Measurements from ENCODE around the gene SPOCK1.

The SPOCK1 gene

DNA sequence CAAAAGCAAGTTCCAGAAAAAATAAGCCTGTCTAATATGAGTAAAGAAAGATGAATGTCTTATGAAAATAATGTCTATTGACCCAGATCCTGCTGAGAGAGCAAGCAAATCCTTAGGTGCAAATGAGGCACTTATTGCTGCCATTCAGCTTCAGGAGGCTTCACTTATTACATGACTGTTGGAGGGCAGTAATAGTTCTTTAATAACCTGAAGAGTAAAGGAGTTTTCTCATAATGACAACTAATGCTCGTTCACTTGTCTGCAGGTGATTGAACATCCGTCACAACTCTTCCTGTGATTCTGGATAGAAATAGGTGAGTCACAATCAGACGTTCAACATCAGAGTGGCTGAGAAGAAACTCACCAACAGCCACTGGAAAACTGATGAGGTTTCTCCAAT, 58.3 kb downstream of the SPOCK1 start:
- no peak for FAIRE-seq

DNA sequence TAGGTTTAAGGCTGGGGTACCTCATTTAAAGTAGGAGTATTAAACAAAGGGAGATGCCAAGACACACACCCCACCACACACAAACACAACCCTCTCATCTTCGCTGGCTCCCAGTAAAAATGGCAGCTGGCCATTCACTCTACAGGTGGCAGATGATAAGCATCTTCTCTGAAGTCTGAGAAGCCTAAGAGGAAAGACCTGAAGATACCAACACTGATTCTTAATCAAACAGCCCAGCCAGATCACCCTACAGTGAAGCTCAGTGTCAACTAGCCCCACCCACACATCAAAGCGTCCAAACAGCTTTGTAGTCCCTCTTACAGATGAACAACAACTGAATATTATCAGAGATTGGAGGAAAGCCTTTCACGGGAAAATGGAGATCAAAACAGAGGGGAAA, 59.5 kb downstream of the SPOCK1 start:
- no peak for FAIRE-seq

DNA sequence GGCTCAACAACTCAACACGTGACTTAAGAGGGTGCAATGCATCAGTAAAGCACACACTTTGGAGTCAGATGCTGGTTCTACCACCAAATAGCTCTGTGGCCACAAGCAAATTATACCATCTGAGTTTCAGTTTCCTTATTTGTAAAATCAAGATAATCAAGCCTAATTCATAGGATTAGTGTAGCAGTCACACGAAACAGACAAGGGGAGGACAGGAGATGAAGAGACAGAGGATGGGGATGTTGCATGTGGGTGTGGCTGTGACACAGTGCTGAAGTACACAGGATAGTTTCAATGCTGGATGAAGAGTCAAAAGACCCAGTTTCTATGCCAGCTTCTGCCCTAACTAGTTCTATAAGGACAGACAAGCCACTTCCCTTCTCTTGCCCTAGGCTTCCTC, 60.2 kb downstream of the SPOCK1 start:
- FAIRE-seq, result no peak

DNA sequence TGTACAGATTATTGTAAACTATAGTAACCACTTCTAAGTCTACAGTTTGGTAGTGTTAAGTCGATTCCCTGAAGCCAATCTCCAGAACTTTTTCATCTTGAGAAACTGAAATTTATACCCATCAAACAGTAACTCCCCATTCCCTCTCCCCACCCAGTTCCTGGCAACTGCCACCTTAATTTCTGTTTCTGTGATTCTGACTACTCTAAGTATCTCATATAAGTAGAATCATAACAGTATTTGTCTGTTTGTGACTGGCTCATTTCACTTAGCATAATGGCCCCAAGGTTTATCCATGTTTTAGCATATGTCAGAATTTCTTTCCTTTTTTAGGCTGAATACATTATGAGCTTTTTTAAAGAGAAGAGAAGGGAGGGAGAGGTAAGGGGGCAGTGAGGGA, 61.4 kb downstream of the SPOCK1 start:
- FAIRE-seq, result no peak

DNA sequence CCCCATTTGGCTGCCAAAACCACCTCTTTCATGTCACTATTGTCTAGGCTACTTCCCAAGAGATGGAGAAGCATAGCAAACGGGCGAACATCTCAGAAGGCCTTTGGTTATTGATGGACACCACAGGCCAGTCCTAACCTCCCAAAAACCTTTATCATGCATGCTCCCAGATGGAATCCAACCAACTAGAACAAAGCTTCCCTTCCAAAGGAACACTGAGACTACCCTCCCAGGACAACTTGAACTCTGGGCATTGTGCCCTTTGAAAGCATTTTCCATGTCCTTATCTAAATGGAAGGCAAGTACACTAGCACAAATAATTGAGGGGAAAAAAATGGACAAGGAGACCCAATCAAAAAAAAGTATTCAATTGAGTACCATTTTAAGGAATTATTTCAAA, 65.6 kb downstream of the SPOCK1 start:
- FAIRE-seq, result no peak

DNA sequence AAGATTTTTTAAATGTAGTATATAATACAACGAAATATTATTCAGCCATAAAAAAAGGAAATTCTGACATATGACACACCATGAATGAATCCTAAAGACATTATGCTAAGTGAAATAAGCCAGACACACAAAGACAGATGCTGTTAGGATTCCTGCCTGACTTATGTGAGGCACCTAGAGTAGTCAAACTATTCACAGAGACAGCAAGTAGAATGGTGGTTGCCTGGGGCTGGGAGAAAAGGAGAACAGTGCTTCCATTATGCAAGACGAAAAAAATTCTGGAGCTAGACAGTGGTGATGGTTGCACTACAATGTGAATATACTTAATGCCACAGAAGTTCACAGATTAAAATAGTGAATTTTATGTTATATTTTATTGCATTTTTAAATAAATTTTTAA, 66.8 kb downstream of the SPOCK1 start:
- FAIRE-seq, result no peak

DNA sequence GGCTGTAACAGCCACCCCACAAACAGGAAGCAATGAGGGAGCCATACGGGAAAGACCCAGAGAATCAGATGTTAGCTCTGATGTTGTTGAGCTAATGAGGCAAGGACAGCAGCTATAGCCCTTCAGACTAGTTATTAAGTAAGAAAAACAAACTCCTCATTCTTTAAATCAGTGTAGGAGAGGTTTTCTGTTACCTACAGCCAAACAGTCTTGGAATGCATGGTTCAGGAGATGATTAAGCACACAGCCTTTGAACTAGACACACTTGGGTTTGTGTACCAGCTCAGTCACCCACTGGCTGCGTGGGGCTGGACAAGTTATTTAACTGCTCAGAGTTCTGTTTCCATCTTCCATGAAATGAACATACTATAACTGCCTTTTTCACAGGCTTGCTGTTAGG, 68.1 kb downstream of the SPOCK1 start:
- no peak for FAIRE-seq

DNA sequence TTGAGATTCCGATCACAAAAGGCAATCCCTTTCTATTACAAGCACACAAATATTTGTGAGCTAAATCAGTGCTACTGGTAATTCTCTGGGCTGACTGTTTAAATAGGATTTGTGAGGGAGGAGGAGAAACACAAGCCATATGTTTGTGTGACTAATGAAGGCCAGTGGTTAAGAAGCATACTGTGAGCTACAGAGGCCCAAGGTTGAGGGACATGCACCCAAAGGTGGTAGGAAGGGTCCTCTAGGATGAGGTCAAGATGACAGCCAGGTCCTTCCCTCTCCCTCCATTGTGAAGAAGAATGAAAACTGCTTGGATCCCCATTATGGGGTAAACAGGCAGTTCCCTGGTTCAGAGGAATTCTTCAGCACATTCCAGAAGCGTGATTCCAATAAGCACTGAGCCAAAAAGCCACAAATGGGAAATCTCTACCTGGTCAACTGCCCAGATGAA, 83.9 kb downstream of the SPOCK1 start:
- no peak for FAIRE-seq

DNA sequence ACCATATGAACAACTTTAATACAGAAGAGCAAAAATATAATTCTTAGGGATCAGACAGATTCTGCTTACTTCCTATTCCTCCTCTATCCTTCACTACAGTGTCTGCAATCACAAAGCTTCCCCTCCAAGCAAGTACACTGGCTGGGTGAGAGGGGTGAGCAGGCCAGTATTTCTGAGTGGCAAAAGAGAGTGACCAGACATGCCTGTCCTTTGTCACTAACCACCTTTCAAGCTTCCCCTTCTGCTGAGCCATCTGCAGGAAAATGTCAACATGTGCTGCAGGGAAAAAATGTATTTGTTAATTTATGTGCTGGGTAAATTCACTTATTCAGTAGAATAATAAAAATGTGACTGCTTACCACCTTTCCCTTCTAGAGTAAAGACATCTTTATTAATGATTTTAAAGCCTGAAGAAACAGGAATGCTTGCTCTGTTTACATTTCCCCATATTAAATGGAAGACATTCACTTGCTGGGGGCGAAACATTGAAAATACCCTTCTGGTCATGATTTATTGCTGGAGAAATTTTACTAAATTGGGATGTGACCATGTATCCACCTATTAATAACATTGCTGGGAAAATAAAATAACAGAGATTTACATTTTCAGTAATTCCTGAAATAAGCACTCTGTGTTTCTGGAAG, 84.9 kb downstream of the SPOCK1 start:
- FAIRE-seq, result no peak

DNA sequence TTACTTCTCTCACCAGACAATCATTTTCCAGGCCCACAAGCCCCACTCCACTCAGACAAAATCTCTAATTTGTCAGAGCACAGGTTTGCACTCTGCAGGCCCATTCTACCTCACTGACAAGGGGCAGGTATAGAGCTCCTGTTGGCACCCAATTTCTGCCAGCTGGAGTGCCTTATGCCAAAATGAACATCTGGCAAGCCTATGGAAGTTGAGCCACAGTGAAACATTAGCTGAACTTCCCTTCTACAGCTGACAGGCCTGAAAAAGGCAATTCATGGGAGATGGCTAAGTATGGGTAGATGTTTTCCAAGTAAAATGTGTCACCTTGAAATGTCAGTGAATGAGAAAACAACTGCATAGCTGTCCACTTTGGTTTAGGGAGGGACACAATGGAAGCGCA, 87.0 kb downstream of the SPOCK1 start:
- FAIRE-seq, result no peak

DNA sequence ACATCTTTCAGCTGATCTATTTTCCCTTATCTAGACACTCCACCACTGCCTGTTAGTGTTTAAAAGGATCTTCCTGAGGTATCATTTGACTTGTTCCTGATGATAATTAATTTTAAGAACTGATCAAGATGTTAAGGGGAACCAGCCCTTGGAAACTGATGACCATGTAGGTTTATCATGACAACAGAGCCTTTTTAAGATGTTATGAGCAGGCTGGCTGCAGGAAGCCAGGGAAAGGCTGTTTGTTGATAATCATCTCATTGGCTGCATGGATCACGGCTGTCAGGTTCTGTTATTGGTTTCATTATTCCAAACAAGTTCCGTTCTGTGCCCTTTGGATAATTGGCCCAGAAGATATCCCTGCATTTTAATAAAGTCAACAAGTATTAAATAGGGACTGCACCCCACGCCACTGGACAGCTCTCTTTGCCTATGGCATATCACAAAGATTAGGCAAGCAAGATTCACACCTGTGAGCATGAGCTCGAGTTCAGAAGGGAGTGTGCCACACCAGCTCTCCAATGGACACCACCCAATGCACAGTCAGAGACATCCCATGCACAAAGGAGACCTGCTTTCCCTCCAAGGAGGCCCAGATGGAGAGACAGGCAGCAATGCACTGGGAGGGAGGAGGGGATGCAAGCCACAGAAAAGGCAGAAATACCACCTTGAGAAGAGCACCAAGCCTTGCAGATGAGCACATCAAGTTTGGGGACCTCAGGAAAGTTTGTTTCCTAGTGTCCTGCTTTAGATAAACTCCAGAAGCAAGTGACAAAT, 88.7 kb downstream of the SPOCK1 start:
- FAIRE-seq, result no peak

DNA sequence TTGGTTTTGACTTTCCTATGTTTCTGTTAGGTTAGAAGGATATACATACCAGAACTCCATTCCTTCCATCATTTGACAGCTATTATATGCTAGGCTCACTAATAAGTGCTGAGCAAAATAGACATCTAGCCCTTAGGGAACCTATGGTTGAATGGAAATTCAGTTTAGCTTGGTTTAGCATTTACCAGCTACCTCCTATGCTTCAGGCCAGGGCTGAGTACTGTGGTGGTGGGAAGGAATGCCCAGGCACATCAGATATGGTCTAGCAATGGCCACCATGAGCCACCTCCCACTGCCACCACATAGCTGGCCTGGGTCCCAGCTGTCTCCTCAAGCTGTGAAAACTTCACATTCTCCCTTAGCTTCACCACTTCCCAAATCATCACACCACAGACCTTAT, 89.4 kb downstream of the SPOCK1 start:
- FAIRE-seq, result no peak

DNA sequence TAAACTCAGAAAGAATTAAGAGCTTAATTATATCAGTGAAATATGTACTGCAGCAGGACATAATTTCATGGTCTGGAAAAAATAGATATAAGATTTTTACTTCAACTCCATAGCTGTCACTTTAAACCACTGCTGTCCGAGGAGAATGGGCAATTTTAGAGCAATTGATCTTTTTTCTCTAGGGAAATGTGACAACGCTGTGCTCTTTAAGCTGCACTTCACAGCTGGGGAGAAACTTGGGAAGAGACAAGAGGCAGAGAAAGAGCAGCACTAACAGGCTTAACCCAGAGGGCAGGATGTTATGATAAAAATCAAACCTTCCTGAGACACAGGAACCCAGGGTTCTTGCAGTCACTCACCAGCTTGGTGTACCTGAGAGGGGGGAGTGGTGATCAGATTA, 92.0 kb downstream of the SPOCK1 start:
- FAIRE-seq, result no peak

DNA sequence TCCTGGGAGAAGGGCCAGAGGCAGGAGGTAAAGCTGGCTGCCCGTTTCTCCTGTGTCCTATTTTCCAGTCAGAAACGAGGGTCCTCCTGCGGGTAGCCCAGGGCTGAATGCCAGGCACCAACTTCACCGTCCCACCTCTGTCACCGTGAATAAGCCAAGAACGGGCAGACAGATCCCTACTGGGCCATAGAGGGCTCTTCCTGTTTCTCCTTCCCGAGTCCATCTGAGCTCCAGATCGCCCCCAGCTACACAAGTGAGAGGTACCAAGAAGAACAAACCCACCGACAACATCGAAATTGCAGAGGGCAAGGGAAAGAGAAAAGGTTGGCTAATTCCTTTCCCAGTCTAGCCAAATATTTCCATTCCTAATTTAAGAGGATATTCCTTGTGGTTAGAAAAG, 93.7 kb downstream of the SPOCK1 start:
- no peak for FAIRE-seq

DNA sequence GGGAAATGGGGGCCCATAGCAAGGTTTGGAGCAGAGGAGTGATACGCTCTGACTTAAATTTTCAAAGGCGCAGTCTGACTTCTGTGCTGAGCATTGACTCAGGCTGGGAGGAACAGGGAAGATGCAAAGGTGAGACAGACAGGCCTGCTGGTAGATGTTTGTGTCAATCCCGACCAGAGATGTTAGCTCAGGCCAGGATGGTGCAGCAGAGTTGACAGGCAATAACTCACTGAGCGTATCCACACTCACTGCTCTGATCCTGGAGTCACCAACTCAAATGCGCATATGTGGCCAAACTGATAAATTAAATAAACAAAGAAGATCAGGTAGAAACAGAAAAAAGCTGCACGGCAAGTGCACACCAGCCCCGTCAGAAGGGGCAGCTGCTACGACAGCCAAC, 95.3 kb downstream of the SPOCK1 start:
- FAIRE-seq, result no peak

DNA sequence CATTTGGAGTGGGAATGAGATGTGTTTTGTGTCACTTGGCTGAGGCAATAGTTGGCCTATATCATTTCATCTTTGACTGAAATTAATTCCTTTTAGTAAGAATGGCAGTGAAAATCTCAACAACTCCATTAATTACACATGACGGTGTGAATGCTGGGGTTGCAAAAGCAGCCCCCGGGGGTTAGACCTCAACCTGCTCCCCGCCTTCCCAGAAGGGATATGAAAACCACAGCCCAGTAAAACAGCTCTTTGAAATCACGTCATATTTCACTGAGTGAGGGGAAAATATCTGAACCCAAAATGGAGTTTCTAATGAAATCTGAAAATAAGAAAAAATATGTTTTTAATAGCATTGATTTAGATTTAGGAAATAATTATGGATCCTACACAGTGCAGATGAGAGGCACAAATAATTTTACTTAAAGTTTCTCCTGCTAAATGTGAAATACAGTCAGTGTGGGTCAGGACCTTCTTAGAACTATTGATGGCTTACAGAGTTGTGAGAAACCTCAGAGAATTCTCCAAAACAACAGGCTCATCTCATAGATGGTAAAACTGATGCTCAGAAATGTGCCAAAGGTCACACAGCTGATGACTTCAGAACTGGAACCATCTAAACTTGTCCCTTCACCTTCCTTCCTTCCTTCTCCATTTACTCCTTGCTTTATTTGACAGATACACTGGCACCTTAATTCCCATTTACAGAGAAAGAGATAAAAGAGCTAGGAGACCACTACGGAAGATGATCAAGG, 96.5 kb downstream of the SPOCK1 start:
- no peak for FAIRE-seq

DNA sequence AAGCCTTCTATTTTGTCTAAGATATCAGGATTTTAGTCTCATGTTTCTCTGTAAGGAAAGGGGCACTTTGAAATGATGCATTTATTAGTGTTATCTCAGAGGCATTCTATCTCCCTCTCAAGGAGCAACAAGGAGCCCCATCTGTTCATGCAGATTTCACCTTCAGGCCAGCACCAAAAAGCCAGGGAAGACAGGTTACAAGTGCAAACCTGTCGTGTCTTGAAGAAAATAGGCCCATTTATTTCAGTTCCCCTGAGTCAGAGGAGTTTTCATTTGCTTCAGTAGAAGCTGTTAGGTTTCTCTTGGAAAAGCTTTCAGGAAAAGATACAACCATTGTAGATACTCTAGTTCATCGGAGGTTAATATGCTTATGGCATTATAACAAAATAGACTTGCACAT, 97.2 kb downstream of the SPOCK1 start:
- no peak for FAIRE-seq

DNA sequence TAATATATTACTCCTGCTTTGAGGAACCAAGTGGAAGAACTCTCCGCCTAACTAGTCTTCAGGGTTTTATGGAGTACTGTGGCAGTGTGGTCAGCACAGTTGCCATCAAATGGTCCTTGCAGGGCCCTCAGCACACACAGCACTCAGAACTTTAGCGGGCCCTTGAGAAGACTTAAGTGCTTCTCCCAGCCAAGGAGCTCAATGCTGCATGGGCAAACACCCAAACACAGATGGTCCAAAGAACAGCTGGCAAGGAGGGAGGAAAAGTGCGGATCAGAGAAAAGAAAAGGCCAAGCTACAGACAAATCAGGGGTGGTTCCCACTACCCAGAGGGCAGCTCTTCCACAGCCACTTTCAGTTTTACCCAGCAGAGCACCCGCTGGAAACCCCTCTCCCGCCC, 98.6 kb downstream of the SPOCK1 start:
- FAIRE-seq, result no peak

DNA sequence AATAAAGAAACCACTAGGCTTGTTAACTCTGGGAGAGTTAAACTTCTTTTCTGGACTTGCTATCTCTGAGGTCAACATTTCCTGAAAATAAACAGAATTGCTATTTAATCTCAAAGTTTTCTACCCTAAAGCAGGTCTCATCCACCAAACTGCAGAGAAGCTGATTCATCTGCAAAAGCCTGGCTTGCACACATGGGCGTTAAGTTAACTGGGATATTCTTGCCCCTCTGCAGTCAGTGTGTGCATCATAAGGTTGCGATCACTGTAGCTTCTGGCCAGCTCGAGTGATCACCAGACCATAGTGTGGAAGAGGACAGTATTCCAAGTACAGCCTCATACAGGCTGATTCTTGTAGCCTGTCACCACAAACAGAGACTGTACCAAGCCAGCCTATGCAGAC, 99.2 kb downstream of the SPOCK1 start:
- FAIRE-seq, result no peak

DNA sequence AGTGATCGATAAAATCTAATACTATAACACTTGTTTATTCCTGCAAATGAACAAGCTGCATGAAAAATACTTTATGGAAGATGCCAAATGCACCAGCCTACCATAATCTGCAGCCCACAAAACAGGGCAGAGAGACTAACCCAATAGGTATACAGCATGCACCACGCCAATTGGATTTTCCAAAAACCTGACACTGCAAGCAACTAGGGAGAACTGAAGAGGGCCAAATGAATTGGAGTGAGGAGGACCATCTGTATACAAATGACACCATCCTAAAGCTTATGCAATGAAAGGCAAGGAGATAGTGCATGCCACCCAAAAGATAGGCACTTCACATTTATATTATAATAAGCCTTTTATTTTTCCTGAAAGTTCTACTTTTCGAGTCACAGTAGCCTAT, 100.4 kb downstream of the SPOCK1 start:
- FAIRE-seq, result no peak

DNA sequence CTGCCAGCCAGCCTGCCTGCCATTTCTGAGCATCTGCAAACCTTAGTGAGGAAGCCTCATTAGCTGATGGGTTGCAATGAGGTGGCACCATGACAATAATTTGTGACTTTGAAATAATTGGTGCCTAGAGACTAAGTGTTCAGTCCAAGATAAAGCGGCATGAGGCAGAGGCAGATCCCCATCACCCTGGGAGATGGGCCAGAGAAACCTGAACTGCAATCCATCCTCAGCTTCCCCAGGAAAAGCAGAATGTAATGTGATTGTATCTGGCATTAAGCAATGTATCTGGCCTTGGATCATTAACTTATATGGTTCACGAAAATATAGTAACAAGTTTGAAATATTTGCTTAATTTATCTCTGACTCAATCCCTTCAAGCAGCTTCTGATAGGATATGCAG, 101.0 kb downstream of the SPOCK1 start:
- FAIRE-seq, result no peak

DNA sequence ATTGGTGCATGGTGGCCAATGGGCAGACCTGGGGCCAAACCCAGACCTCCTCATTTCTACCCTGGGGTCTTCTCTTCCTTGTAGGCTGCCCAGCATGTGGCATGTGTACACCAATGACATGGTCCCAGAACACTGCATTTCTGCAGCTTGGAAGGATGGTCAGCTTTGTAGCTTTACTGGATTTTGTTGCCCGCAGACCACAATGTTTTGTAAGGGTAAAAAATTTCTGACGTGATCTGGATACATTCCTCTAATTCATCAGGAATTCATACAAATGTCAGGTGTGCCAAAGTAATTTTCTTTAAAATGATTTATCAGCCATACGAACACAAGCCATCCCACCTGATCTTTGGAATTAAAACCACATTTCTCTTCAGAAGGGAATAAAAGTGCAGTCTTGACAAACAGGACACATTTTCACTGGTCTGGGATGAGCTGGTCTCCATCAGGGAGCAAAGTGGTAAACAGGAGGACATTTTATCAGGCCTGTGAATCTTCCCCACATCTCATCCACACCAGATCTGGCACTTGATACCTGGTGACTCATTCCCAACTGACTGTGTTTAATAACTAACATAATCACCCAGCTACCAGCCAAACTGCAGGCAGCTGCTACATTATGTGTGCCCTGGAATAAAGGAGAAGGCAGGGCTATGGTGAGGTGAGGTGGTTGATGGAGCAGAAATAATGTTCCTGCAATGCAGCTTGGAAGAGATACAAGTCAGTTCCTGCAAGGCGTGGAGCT, 103.9 kb downstream of the SPOCK1 start:
- no peak for FAIRE-seq

DNA sequence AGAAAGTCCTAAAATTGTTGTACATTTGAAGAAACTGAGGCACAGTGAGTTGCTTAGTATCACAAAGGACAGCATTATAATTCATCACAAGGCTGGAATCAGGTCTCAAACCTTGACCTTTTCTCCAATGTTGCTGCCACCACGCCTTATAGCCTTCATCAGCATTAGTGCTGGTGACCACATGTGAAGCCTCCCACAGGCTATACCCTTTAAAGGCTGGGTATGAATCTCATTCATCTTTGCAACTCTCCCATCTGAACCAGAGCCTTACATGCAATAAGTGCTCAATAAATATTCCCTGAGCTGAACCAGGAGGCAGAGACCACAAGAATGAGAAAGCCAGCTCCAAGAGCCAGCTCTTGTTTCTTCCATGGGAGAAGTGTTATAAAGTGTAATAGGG, 104.7 kb downstream of the SPOCK1 start:
- FAIRE-seq, result no peak

Measured in colon (tissue), 2 donors.